Calu3 (cell line): ENCODE measurements around the gene FOSB. TPM values are rescaled to one million over a fixed set of nuclear protein-coding genes. Genes with fewer than 3 reads are reported as not detected.

Experiments
- BruUV-seq: library from RNA; stranded (reverse); fragments of 400-500 nt; replicated peaks from 2 replicates; lab custom pipeline; 2021; lab: Mats Ljungman, UMichigan
- CTCF ChIA-PET: fragments of 300-600 bp; sonication (Branson Sonifier 250); formaldehyde crosslinking; loops from one replicate; lab custom pipeline; 2022; ENCODE audit warnings: antibody characterized with exemption; lab: Charles Lee
- DNase-seq: peaks from one replicate; pipeline ENCODE4 v3.0.0; 2022
- H3K27ac Mint-ChIP-seq: one replicate; pipeline ENCODE4 v1.8.0; 2022; ENCODE audit warnings: mixed read lengths; ENCODE audit not compliant: unreplicated experiment
- H3K27me3 Mint-ChIP-seq: one replicate; pipeline ENCODE4 v1.8.0; 2022; ENCODE audit warnings: mixed read lengths; ENCODE audit not compliant: unreplicated experiment
- H3K36me3 Mint-ChIP-seq: one replicate; pipeline ENCODE4 v1.8.0; 2022; ENCODE audit warnings: mild to moderate bottlenecking, moderate library complexity, mixed read lengths; ENCODE audit not compliant: insufficient read depth, unreplicated experiment
- H3K4me1 Mint-ChIP-seq: one replicate; pipeline ENCODE4 v1.8.0; 2022; ENCODE audit warnings: mild to moderate bottlenecking, low read depth, mixed read lengths; ENCODE audit not compliant: unreplicated experiment
- H3K4me3 Mint-ChIP-seq: one replicate; pipeline ENCODE4 v1.8.0; 2022; ENCODE audit warnings: mild to moderate bottlenecking, low read depth, moderate library complexity, mixed read lengths; ENCODE audit not compliant: unreplicated experiment
- H3K9me3 Mint-ChIP-seq: one replicate; pipeline ENCODE4 v1.8.0; 2022; ENCODE audit warnings: low read depth, mixed read lengths; ENCODE audit not compliant: unreplicated experiment
- CTCF ChIP-seq: fragments of 200-600 bp; IDR thresholded peaks from one replicate; pipeline ENCODE4 v1.8.0; 2022; ENCODE audit warnings: antibody characterized with exemption; ENCODE audit not compliant: unreplicated experiment
- intact Hi-C: fragments of 100-400 bp; cut with micrococcal nuclease; formaldehyde crosslinking; loops from one replicate; pipeline ENCODE4 v1.10.0; 2022; ENCODE audit not compliant: unreplicated experiment
- total RNA-seq: library from RNA; stranded (reverse); gene quantifications from 2 replicates; pipeline ENCODE4 v1.2.3, GENCODE V29; 2022

The FOSB gene
- total RNA-seq, 1 experiment from 2014 or later = 23.8 TPM

GRCh38 chr19:45492627-45493470 is 25.1 kb downstream of the FOSB start:
- DNase-seq = no peak

DNA sequence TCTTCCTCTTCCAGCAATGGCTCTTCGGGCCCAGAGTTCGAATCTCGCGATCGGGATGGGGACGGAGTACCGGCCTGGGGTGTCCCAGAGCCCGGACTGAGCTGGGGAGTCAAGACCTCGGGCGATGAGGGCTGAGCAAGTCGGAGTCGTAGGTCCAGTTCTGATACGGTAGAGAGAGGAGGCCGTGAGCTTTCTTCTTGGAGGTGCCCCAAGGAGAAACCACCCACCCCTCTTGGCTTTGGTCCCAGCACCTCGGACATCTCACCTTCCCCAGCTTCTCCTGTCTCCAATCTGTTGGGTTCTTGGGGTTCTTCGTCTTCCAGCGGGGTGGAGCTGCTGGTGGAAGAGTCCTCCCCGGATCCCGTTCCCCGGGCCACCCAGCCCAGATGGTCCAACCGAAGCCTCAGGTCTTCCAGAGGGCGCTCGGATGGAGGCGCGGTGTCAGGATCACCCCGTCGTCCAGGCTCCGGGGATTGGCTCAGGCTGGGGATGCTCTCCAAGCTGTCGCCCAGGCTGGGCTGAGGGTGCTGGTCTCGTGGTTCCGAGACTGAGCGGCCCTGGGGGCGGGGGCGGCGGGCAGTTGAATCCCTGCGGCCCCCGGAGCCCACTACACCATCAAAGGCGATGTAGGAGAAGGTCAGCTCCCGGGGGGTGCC is 26.6 kb downstream of the FOSB start:
- Mint-ChIP-seq H3K9me3 (no peaks in the 10 kb centered on the region), H3K27ac (no peak overlapping the region), H3K4me1 (peaks cover 13% of the 10 kb centered on the region), H3K36me3 (peaks cover 16% of the 10 kb centered on the region), H3K27me3 (peaks cover 31% of the 10 kb centered on the region), H3K4me3 (no peak overlapping the region)
- intact Hi-C loops = no loop called here
- CTCF ChIA-PET = interaction anchor here (0.6 to 2.6 kb wide), 5 partner anchors 16 to 197 kb away, joined by 3 to 16 read pairs (median 3); partner anchors contain the start of gene SNRPD2
- DNase-seq = no peak
- no TSS peak for BruUV-seq
- no peak for TF ChIP-seq CTCF

More at GRCh38 chr19:45492627-45493470, 25.1 kb downstream of the FOSB start:
- BruUV-seq = no TSS peak
- Mint-ChIP-seq H3K27me3 (peaks cover 31% of the 10 kb centered on the region), H3K4me3 (no peak overlapping the region), H3K4me1 (peaks cover 9% of the 10 kb centered on the region), H3K27ac (no peak overlapping the region), H3K36me3 (peaks cover 16% of the 10 kb centered on the region), H3K9me3 (no peaks in the 10 kb centered on the region)
- CTCF ChIA-PET = no interaction called here
- intact Hi-C loops = loop anchor here (2.0 kb wide), 1 partner anchor 150 kb away; no protein-coding TSS in a partner anchor
- no peak for TF ChIP-seq CTCF

DNA sequence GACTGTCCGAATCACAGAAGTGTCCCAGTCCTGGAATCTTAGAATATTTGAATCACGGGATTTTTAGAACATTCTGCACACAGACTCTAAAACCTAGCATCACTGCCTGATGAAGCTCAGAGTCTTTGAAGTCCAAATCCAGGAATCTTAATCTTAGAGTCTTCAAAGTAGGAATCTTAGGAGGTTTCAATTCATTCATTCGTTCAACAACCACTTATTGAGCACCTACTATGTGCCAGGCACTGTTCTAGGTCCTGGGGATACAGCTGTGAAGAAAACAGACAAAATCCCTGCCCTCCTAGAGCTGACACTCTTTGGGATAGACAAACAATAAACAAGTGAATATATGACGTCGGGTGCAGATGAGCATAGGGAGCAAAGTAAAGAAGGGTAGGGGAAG is 27.4 kb downstream of the FOSB start:
- H3K36me3 Mint-ChIP-seq = peaks cover 16% of the 10 kb centered on the region
- no peak for TF ChIP-seq CTCF
- no TSS peak for BruUV-seq
- peaks cover 31% of the 10 kb centered on the region for H3K27me3 Mint-ChIP-seq
- peak overlapping the region; percentile 74 for H3K4me3 Mint-ChIP-seq
- CTCF ChIA-PET = interaction anchor here (0.6 to 2.6 kb wide), 6 partner anchors 16 to 197 kb away, joined by 3 to 16 read pairs (median 4); partner anchors contain the start of gene SNRPD2
- no peak overlapping the region for H3K27ac Mint-ChIP-seq
- intact Hi-C loops = no loop called here
- peaks cover 18% of the 10 kb centered on the region for H3K4me1 Mint-ChIP-seq
- no peak for DNase-seq
- H3K9me3 Mint-ChIP-seq = no peaks in the 10 kb centered on the region

DNA sequence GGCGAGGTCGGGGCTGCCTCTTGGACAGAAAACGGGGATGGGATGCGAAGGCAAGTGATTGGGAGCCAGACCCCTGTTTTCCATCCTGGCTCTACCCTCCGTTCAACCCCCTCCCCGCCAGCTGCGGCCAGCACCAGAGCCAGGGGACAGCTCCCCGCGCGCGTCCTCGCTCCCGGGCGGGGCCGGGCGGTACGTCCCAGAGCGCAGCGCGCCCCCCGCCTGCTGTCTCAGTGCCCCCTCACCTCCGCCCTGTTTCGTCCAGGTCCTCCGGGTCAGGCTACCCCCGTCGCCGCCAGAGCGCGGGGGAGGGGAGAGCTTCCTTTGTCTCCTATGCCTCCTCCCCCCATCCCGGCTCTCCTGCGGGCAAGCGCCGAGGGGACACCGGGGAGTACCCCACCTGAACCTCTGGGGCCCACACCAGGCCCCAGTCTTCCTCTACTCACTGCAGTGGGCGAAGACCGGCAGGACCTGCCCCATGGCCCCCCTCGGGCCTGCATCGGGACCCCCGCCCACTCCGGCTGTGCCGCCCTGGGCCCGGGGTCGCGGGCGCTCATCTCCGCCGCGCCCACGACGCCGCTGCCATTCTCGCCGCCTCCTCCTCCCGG is 28.7 kb downstream of the FOSB start:
- intact Hi-C loops = no loop called here
- Mint-ChIP-seq H3K36me3 (peaks cover 16% of the 10 kb centered on the region), H3K27me3 (peaks cover 31% of the 10 kb centered on the region), H3K4me3 (peak overlapping the region; percentile 74), H3K27ac (no peak overlapping the region), H3K9me3 (no peaks in the 10 kb centered on the region), H3K4me1 (peaks cover 18% of the 10 kb centered on the region)
- TF ChIP-seq CTCF = no peak
- CTCF ChIA-PET = interaction anchor here (0.8 to 2.6 kb wide), 4 partner anchors 11 to 181 kb away, joined by 3 to 16 read pairs (median 5); no protein-coding TSS in a partner anchor
- DNase-seq = peak; percentile 57
- no TSS peak for BruUV-seq
